Activated naive CD4-positive, alpha-beta T cell treated with anti-CD3 and anti-CD28 coated beads, Interleukin-2, amount 50 U/mL, for 16 hours (primary cell): ENCODE data around the gene PDE2A.
A peak's percentile ranks its signal among the peaks of the same experiment; 100 is the strongest.
"Not testable (repeated sequence)": the region's sequence is repeated elsewhere in the genome, so short reads cannot be mapped to it uniquely, and the experiment has no call there.

Experiments used
- DNase-seq: peaks from one replicate; pipeline ENCODE4 v3.0.0-alpha.2; 2020

The PDE2A gene

GRCh38 chr11:72573855-72574445 is 100.3 kb downstream of the PDE2A start:
- no peak for DNase-seq

GRCh38 chr11:72573072-72573854 is 101.0 kb downstream of the PDE2A start:
- peak; percentile 27 for DNase-seq

GRCh38 chr11:72572540-72572939 is 101.7 kb downstream of the PDE2A start:
- DNase-seq, result not testable (repeated sequence)

GRCh38 chr11:72570893-72571661 is 103.1 kb downstream of the PDE2A start:
- DNase-seq, result no peak

- DNase-seq, result no peak
Measured at GRCh38 chr11:72569966-72570892, 104.0 kb downstream of the PDE2A start.

GRCh38 chr11:72568861-72569260 is 105.4 kb downstream of the PDE2A start:
- DNase-seq, result no peak

- no peak for DNase-seq
Measured at GRCh38 chr11:72562431-72562830, 111.8 kb downstream of the PDE2A start.

GRCh38 chr11:72561856-72562255 is 112.4 kb downstream of the PDE2A start:
- no peak for DNase-seq

GRCh38 chr11:72560864-72561263 is 113.4 kb downstream of the PDE2A start:
- not testable (repeated sequence) for DNase-seq

GRCh38 chr11:72556433-72556832 is 117.8 kb downstream of the PDE2A start:
- DNase-seq, result no peak

GRCh38 chr11:72555014-72555522 is 119.2 kb downstream of the PDE2A start:
- not testable (repeated sequence) for DNase-seq

- DNase-seq, result no peak
Measured at GRCh38 chr11:72553706-72554105, 120.5 kb downstream of the PDE2A start.

GRCh38 chr11:72552399-72552910 is 121.8 kb downstream of the PDE2A start:
- no peak for DNase-seq

GRCh38 chr11:72551571-72551970 is 122.7 kb downstream of the PDE2A start:
- DNase-seq, result no peak

- DNase-seq, result no peak
Measured at GRCh38 chr11:72548463-72548862, 125.8 kb downstream of the PDE2A start.

GRCh38 chr11:72546866-72547265 is 127.4 kb downstream of the PDE2A start:
- no peak for DNase-seq

GRCh38 chr11:72544589-72544988 is 129.6 kb downstream of the PDE2A start:
- DNase-seq, result no peak

- no peak for DNase-seq
Measured at GRCh38 chr11:72543849-72544542, 130.2 kb downstream of the PDE2A start.

GRCh38 chr11:72541257-72541974 is 132.8 kb downstream of the PDE2A start:
- no peak for DNase-seq

GRCh38 chr11:72537051-72537450 is 137.2 kb downstream of the PDE2A start:
- no peak for DNase-seq

GRCh38 chr11:72535194-72535547 is 139.1 kb downstream of the PDE2A start:
- no peak for DNase-seq
